A549 (cell line): ENCODE measurements around the gene ADCY2. TPM values are rescaled to one million over a fixed set of nuclear protein-coding genes. Genes with fewer than 3 reads are reported as not detected.

Experiments
- ATAC-seq, 2 experiments: fragments of 200-7000 bp in 1 of 2; fragments of >200 bp in 1 of 2; cut with Nextera tagmentation in 1 of 2; cut with Tn5 transposase in 1 of 2; 3 replicates each; pipeline versions ENCODE4 v1.8.0 to v1.9.1; 2018 to 2020; ENCODE audit warnings: mild to moderate bottlenecking in 1 of 2, moderate library complexity in 1 of 2
- CTCF ChIA-PET: fragments of 300-600 bp; sonication (Branson Sonifier 250); formaldehyde crosslinking; extraction: SDS; loops from one replicate; lab custom pipeline; 2021; ENCODE audit warnings: antibody characterized with exemption, inconsistent platforms; lab: Yijun Ruan, JAX
- POLR2A ChIA-PET: fragments of 350-600 bp; formaldehyde crosslinking; extraction: SDS; loops from one replicate; lab custom pipeline; 2021; ENCODE audit warnings: antibody characterized with exemption, inconsistent platforms; lab: Yijun Ruan, JAX
- DNase-seq, 2 experiments: peaks; one replicate each; pipeline versions ENCODE4 v3.0.0 to v3.0.0-alpha.2; 2011 to 2016; ENCODE audit warnings: low read depth in 1 of 2, low spot score in 1 of 2
- FAIRE-seq: peaks from 2 replicates; lab custom pipeline; 2011; peaks lifted over from hg19 to GRCh38; lab: Jason Lieb, UNC
- H3K27ac ChIP-seq, 2 experiments: fragments of >200 bp; sonication (Bioruptor Twin); formaldehyde crosslinking; 3 replicates each; pipeline ENCODE4 v1.5.1; 2016 to 2017
- H3K4me1 ChIP-seq: fragments of >200 bp; sonication (Bioruptor Twin); formaldehyde crosslinking; 3 replicates; pipeline ENCODE4 v1.6.1; 2016
- H3K4me2 ChIP-seq: fragments of >200 bp; sonication (Bioruptor Twin); formaldehyde crosslinking; 3 replicates; pipeline ENCODE4 v1.6.1; 2016
- H3K4me3 ChIP-seq: fragments of >200 bp; sonication (Bioruptor Twin); formaldehyde crosslinking; 3 replicates; pipeline ENCODE4 v1.5.1; 2016
- H3K9me3 ChIP-seq: fragments of >200 bp; sonication (Bioruptor Twin); formaldehyde crosslinking; 3 replicates; pipeline ENCODE4 v1.6.1; 2016
- ATOH8 ChIP-seq: fragments of 250-450 bp; sonication (Bioruptor Pico); IDR thresholded peaks from 2 replicates; pipeline ENCODE4 v1.5.0; 2020; ENCODE audit warnings: low read depth, mild to moderate bottlenecking, moderate library complexity
- CBX2 ChIP-seq: fragments of 200-600 bp; sonication (generic); IDR thresholded peaks from 2 replicates; pipeline ENCODE4 v1.6.1; 2016; ENCODE audit warnings: low read depth, mild to moderate bottlenecking, borderline replicate concordance
- CBX8 ChIP-seq: fragments of 200-600 bp; sonication (generic); IDR thresholded peaks from 2 replicates; pipeline ENCODE4 v1.6.1; 2016
- CHD2 ChIP-seq: fragments of 150-350 bp; IDR thresholded peaks from 2 replicates; pipeline ENCODE4 v1.6.1; 2014; ENCODE audit warnings: low read length; ENCODE audit not compliant: partially characterized antibody
- CTCF ChIP-seq: fragments of >200 bp; sonication (Bioruptor Twin); formaldehyde crosslinking; IDR thresholded peaks from 3 replicates; pipeline ENCODE4 v1.5.1; 2016
- EP300 ChIP-seq, 2 experiments: fragments of >200 bp; sonication (Bioruptor Twin); formaldehyde crosslinking; IDR thresholded peaks; 2 replicates in 1 of 2; 3 replicates in 1 of 2; pipeline ENCODE4 v1.6.1; 2016 to 2017
- ESRRA ChIP-seq: fragments of 150-350 bp; IDR thresholded peaks from 2 replicates; pipeline ENCODE4 v1.6.1; 2014; ENCODE audit warnings: mild to moderate bottlenecking, low read length, borderline replicate concordance
- FOSB ChIP-seq: fragments of 250-450 bp; sonication (Bioruptor Pico); IDR thresholded peaks from 2 replicates; pipeline ENCODE4 v1.5.0; 2020; ENCODE audit warnings: mild to moderate bottlenecking, moderate library complexity
- FOXS1 ChIP-seq: fragments of 250-450 bp; sonication (Bioruptor Pico); IDR thresholded peaks from 2 replicates; pipeline ENCODE4 v1.5.0; 2020; ENCODE audit warnings: mild to moderate bottlenecking, moderate library complexity
- HOXA7 ChIP-seq: fragments of 250-450 bp; sonication (Bioruptor Pico); IDR thresholded peaks from 2 replicates; pipeline ENCODE4 v1.5.0; 2020; ENCODE audit warnings: mild to moderate bottlenecking, moderate library complexity
- HOXB13 ChIP-seq: fragments of 250-450 bp; sonication (Bioruptor Pico); IDR thresholded peaks from 2 replicates; pipeline ENCODE4 v1.5.0; 2020; ENCODE audit warnings: low read depth, mild to moderate bottlenecking, moderate library complexity
- HOXB5 ChIP-seq: fragments of 250-450 bp; sonication (Bioruptor Pico); IDR thresholded peaks from 2 replicates; pipeline ENCODE4 v1.5.0; 2020; ENCODE audit warnings: mild to moderate bottlenecking, moderate library complexity
- JUN ChIP-seq, 2 experiments: fragments of >200 bp; sonication (Bioruptor Twin); formaldehyde crosslinking; IDR thresholded peaks; 2 replicates in 1 of 2; 3 replicates in 1 of 2; pipeline ENCODE4 v1.6.1; 2016 to 2017
- KDM5A ChIP-seq: fragments of 200-600 bp; sonication (generic); IDR thresholded peaks from 2 replicates; pipeline ENCODE4 v1.6.1; 2016; ENCODE audit warnings: antibody characterized with exemption, mild to moderate bottlenecking
- MAX ChIP-seq: IDR thresholded peaks from 2 replicates; pipeline ENCODE4 v1.6.1; 2012
- MYC ChIP-seq: IDR thresholded peaks from 2 replicates; pipeline ENCODE4 v1.6.1; 2012; ENCODE audit warnings: mild to moderate bottlenecking, inconsistent platforms, low read length, improper control_type of control experiment, borderline replicate concordance
- PHF8 ChIP-seq: fragments of 200-600 bp; sonication (generic); IDR thresholded peaks from 2 replicates; pipeline ENCODE4 v1.6.1; 2016; ENCODE audit warnings: low read depth, mild to moderate bottlenecking, antibody characterized with exemption, moderate library complexity, borderline replicate concordance
- POLR2A ChIP-seq: IDR thresholded peaks from 2 replicates; pipeline ENCODE4 v1.6.1; 2012; ENCODE audit warnings: mild to moderate bottlenecking, low read length
- POLR2AphosphoS2 ChIP-seq: conservative IDR thresholded peaks from 2 replicates; pipeline ENCODE4 v1.6.1; 2012; ENCODE audit warnings: low read length, improper control_type of control experiment, inconsistent platforms
- RAD21 ChIP-seq, 2 experiments: fragments of >200 bp in 1 of 2; sonication (Bioruptor Twin) in 1 of 2; formaldehyde crosslinking in 1 of 2; IDR thresholded peaks in 1 of 2; conservative IDR thresholded peaks in 1 of 2; 2 replicates in 1 of 2; 3 replicates in 1 of 2; pipeline ENCODE4 v1.6.1; 2012 to 2018; ENCODE audit warnings: inconsistent platforms in 1 of 2
- RCOR1 ChIP-seq: fragments of 150-350 bp; IDR thresholded peaks from 2 replicates; pipeline ENCODE4 v1.6.1; 2014; ENCODE audit warnings: antibody characterized with exemption, low read length, low read depth
- SMC3 ChIP-seq: fragments of >200 bp; sonication (Bioruptor Twin); formaldehyde crosslinking; IDR thresholded peaks from 3 replicates; pipeline ENCODE4 v1.6.1; 2018; ENCODE audit warnings: inconsistent platforms
- TP53 ChIP-seq: fragments of 250-450 bp; sonication (Bioruptor Pico); IDR thresholded peaks from 2 replicates; pipeline ENCODE4 v1.5.0; 2021; ENCODE audit warnings: mild to moderate bottlenecking, moderate library complexity
- ZC3H11A ChIP-seq: fragments of 450-650 bp; IDR thresholded peaks from 2 replicates; pipeline ENCODE4 v1.6.1; 2014; ENCODE audit warnings: antibody characterized with exemption, mild to moderate bottlenecking
- ZFP36 ChIP-seq: fragments of 450-650 bp; IDR thresholded peaks from 2 replicates; pipeline ENCODE4 v1.6.1; 2014; ENCODE audit warnings: borderline replicate concordance; ENCODE audit not compliant: partially characterized antibody
- ZSCAN20 ChIP-seq: fragments of 250-450 bp; sonication (Bioruptor Pico); IDR thresholded peaks from 2 replicates; pipeline ENCODE4 v1.8.0; 2022; ENCODE audit warnings: mild to moderate bottlenecking, moderate library complexity
- WGBS: methylation state at CpG from one replicate; pipeline ENCODE4 v1.1.6; 2017; ENCODE audit errors: missing lambda C conversion rate; 5-methylcytosine and 5-hydroxymethylcytosine counted together
- polyA plus RNA-seq, 4 experiments: library from polyadenylated mRNA; depleted of rRNA in 3 of 4; stranded (reverse); fragments of >200 nt; fragmentation: RNase III in 1 of 4; extraction: RNeasy Plus Mini Kit Qiagen cat#74134 plus additional on column Dnase treatment in 1 of 4; gene quantifications; 2 replicates in 3 of 4; 3 replicates in 1 of 4; pipeline ENCODE4 v1.2.3, GENCODE V29; 2011 to 2017

Gene ADCY2
- polyA plus RNA-seq, 2 of the 4 experiments (the other 2 are of a cell fraction): not detected

- Histone ChIP-seq H3K4me3 (no peak overlapping the region), H3K4me2 (no peak overlapping the region), H3K27ac (no peak overlapping the region)
- FAIRE-seq (no peak), ATAC-seq (no peak)
- POLR2A ChIA-PET: no interaction called here
- 35% methylated on average over 2 of the region's 2 CpGs for WGBS
- TF ChIP-seq KDM5A (no peak), FOXS1 (CRISPR knock-in tag) (no peak), CHD2 (no peak), RAD21 (conservative IDR thresholded peaks at IDR 0.05 in 1 of 2, IDR thresholded peaks at IDR 0.05 in 1 of 2) (no peak), POLR2AphosphoS2 (no peak), CBX2 (no peak), SMC3 (no peak), TP53 (CRISPR knock-in tag) (no peak), ZSCAN20 (no peak), HOXB5 (CRISPR knock-in tag) (no peak), ZFP36 (no peak), PHF8 (no peak), HOXB13 (CRISPR knock-in tag) (no peak), JUN (IDR thresholded peaks at IDR 0.05) (no peak), ESRRA (no peak), HOXA7 (CRISPR knock-in tag) (no peak), FOSB (CRISPR knock-in tag) (no peak), MAX (no peak), POLR2A (no peak), EP300 (IDR thresholded peaks at IDR 0.05) (no peak)
- TF ChIP-seq, all 56 proteins: peak for 0
- no peak for DNase-seq
- H3K4me1 ChIP-seq: no peaks in the 10 kb centered on the region
- no peaks in the 10 kb centered on the region for H3K9me3 ChIP-seq
- CTCF ChIA-PET: no interaction called here
These were observed 60.3 kb downstream of the ADCY2 start for GRCh38 chr5:7456206-7456605.

- H3K4me3 ChIP-seq: no peak overlapping the region
- no peak overlapping the region for H3K4me2 ChIP-seq
- H3K27ac ChIP-seq: no peak overlapping the region
- WGBS: 2% methylated on average over 1 of the region's 1 CpG
- ATAC-seq (no peak), FAIRE-seq (no peak), DNase-seq (no peak)
- CTCF ChIA-PET: interaction anchor here (0.8 kb wide), 1 partner anchor 9 kb away, joined by 3 read pairs; no protein-coding TSS in a partner anchor
- H3K4me1 ChIP-seq: no peaks in the 10 kb centered on the region
- POLR2A ChIA-PET: no interaction called here
- no peaks in the 10 kb centered on the region for H3K9me3 ChIP-seq
- TF ChIP-seq ZC3H11A (no peak), ATOH8 (CRISPR knock-in tag) (no peak), CTCF (no peak), MYC (no peak), CBX8 (no peak), RCOR1 (no peak), RAD21 (conservative IDR thresholded peaks at IDR 0.05 in 1 of 2, IDR thresholded peaks at IDR 0.05 in 1 of 2) (no peak), ESRRA (no peak), TP53 (CRISPR knock-in tag) (no peak), KDM5A (no peak)
These were observed 65.4 kb downstream of the ADCY2 start for GRCh38 chr5:7461371-7461770.
